ENCODE measurements around the gene CHCHD3.

CHCHD3 gene

DNA sequence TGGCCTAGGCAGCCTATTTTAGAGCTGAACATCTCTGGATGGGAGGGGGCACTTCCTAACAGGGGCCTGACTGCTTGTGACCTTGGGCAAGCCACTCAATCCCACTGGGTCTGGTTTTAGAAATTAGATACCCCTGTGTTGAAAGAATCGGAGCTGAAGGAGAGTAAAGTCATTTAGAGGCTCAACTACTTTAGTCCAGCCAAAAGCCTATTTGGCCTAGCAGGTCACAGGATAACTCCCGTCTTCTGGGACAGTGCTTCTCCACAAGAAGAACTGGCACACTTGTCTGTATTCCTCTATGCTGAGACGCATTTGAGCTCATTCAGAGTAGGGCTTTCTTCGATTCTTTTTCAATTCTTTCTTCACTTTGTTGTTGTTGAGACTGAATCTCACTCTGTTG, 224.2 kb downstream of the CHCHD3 start:
- no peak for DNase-seq

DNA sequence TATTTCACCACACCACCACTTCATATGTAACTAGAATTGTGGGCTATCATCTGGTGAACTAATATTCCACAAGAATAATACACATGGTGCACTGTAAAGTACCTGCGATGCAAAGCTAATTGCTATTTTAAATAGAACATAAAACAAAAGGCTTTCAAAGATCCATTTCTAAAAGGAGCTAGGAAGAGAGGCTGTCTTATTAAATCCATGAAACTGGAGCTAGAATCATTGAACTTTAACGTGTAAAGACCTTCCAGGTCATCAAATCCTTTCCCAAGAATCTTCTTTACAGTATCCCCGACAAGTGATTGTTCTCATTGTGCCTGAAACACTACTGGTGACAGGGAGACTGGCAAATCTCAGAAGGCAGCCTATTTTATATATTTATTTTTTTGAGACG, 224.9 kb downstream of the CHCHD3 start:
- DNase-seq, result no peak

DNA sequence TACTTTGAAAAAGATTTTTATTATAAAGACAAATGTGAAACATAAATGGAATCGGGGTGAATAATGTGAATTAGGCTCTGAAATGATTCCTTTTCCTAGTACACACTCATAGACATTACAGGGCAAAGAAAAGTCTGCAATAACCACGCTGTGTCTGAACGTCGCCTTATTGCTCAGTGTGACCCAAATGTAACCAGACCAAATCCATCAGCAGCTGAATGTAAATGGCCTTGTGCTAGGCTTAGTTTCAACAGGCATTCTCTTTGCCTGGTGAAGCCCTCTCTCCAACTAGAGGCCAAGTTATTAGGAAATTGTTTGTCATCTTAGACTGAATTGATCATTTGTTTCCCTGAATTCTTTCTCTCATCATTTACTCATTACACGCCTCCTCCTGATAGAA, 225.5 kb downstream of the CHCHD3 start:
- DNase-seq, result no peak

DNA sequence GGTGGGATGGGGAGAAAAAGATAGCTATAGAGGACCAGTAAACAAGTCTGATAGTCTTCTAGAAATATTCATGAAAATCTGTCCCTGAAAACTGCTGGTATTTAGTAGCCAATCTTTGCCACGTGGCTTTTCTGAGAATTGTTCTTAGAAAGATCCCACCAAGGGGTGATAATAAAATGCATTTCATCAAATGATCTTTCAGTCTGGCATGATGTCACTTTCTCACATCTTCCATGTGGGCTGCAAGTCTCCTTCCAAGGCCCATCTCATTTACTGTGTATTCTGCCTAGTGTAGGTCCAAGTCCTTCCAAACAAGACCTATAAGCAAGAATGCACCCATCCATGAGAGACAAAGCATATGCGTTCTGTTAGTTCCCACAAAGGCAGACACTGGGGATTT, 226.0 kb downstream of the CHCHD3 start:
- no peak for DNase-seq

DNA sequence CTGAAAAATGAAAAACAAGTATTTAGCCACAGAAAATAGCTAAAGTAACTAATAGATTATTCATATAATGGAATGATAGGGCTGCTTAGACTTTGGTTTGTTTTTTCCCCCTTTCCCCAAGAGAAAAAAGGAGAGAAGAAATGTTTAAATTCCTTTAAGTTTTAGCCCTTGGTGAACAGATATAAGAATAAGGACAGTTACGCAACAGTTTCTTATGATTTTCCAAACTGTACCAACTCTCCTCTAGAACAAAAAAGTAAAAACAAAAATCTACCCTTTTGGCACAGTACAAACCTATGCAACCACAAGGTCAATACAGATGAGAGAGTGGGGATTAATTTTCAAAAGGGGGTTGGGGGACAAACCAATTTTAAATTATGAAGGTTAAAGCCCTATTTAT, 227.7 kb downstream of the CHCHD3 start:
- no peak for DNase-seq

DNA sequence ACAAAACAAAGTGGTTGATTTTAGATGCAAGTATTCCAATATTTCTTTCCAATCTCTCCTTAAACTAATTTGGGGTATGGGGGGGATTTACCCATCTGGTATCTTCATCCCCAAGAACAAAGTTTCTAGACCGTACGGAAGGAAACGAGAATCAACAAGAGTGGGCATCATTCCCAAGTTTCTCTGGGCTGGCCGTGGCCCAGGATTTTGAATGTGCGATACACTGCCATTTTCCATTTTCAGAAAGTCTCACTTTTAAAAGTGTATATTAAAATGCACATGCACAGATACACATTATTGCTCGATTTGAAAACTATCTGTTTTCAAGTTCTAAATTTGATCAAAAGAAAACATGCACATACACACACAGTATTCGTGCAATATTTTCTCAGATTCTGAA, 234.5 kb downstream of the CHCHD3 start:
- DNase-seq, result no peak

DNA sequence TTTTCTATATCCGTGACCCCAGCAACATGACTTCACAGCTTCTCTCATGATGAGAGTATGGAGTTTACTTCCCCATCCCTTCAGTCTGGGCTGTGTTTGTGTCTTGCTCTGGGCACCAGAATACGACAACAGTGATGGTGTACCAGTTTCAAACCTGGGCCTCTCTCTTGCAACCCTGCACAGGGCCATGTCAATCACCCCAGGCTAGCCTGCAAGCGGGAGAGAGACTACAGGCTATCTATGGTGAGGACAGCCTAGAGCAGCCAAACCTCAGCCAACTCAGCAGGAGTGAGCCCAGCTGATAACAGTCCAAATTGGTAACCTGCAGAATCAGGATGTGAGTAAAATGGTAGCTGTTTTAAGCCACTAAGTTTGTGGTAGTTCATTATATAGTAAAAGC, 235.8 kb downstream of the CHCHD3 start:
- no peak for DNase-seq

DNA sequence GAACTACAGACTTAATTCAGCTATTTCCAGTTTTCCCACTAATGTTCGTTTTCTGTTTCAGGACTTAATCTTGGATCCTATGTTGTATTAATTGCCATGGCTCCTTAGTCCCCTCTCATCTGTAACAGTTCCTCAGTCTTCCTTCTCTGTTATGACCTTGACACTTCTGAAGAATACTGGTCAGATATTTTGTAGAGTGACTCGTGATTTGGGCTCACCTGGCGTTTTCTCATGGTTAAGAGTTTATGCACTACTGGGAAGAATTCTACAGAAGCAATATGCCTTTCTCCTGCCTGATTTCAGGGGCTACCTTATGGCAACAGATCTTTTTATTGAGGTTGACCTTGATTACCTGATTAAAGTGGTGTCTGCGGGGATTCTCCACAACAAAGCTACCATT, 239.4 kb downstream of the CHCHD3 start:
- DNase-seq, result no peak

DNA sequence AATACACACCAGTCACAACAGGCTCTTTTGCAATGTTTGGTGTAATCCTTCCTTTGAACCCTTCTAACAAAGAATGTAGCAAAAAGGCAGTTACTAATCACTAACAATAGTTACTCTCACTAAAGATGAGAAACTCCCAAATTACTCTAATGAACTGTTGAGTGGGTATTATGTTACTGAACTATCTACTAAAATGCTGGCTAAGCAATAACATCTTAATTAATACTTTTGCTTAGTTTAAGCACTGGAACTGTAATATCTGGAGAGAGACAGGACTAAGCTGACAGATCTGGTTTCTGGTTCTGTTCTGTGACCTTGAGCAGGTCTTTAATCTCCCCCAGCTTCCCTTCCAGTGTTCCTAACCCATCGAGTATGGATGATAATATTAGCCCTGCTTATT, 241.7 kb downstream of the CHCHD3 start:
- DNase-seq, result no peak

DNA sequence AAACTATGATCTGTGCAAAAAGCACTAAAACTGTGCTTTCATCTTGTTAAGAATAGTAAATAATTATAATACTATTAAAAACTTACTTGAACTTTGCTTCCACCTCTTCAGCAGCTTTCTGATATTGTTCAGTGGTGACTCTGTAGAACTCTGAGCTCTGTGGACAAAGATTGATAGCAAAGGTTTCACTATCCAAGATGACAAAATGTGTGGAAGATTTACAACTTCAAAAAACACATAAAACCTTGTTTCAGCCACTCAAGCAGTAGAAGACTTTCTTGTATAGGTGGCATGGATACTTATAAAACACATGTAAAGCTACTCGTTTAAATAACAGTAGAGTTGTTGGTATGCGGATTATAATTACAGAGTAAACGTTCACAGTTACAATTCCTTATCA, 243.6 kb downstream of the CHCHD3 start:
- no peak for DNase-seq

DNA sequence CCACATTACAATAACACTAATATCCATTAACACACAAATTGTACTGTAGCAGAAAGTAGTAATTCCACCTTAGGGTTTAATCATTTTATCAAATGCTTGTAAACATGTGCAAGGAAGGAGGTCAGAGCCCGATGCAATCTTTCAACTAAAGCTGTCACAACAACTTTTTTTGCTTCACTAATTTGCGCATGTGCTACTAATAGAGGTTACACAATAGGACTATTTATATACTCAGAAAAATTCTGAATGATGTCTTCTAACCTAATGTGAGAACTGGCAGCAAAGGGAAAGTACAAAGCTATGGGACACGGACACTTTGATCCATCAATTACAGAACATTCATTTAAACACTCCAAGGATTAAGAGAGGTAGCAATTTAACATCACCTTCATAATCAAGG, 244.4 kb downstream of the CHCHD3 start:
- DNase-seq, result no peak

DNA sequence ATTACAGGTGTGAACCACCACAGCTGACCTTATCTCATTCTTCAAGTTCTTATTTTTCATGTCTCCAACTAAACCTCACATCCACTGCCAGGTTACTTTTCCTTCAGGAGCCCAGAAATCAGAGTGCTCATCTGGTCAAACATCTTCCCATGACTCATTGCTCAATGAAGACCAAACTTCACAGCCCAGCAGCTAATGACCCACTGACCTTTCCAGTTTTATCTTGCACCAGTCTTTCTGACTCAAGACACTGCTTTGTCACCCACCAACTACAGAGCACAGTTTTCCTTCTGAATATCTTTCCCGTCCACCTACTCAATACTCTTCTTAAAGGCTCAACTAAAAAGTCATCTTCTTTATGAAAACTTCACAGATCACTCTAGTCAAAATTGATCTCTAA, 245.1 kb downstream of the CHCHD3 start:
- DNase-seq, result no peak

DNA sequence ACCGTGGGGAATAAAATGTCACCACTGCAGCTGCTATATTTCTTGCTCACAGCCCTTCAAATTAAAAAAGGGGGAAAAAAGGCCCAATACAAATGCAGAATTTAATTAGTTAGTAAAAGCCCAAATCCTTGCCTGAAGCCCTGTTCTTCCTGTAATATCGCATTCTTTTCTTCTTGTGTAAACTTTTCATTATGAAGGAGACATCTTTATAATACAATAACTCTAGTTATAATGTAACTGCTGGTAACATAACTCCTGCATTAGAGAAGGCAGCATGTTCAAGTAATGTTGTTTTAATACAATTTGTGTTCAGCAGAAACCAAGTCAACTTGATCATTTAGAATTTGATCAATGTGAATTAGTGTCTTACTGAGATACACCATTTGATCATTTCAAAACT, 250.9 kb downstream of the CHCHD3 start:
- no peak for DNase-seq

DNA sequence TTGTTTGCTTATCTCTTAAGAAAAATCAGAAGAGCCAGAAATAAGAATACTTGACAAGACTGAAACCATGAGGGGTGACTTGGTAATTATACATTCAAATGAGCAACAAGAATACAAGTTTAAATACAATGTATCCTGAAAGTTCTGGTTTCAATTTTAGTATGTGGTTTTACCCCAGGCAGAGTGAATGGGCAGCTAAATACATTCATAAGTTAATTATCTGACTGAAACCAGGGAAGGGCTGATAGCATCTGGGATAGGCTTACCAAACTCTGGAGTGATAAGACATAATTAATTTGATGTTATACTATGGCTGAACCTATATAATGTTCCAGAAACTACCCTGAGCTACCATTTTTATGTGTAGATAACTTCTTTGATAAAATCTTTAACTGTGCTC, 253.4 kb downstream of the CHCHD3 start:
- no peak for DNase-seq

DNA sequence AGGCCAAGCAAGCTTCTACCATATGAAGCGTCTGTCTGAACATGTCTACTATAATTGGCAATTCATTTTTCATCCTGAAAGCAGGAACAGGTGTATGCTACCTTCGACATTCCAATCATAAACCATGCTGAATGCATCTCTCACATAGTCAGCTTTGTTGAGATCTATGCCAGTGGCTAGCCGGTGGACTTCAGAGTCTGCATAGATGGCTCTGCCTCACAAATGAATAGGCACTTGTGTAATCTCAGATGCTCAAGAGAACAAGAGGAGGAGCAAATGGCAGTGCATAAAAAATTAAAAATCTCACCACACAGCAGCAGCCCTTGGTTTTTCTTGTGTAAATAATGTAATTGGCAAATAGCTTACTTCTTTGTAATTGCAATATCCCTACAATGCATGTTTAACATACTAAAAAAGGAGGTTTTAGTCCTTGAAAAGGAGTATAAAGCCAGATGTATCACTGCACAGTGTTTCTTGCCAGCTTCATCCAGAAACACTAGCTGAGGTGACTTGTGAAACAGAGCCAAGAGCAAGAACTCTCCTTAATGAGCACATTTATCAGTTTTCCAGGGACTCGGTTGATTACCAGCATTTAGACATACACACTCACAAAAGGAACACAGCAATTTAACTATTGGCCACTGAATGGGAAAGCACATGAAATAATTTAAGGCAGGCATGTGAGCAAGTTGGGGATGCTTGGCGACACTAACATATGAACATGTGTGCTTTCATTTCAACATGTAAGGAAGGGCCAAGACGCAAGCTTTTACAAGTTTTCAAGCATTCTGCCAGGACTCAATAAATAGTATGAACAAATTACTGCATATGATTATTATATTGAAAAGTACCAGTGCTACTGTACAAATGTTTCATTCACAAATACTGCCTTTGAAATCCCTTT, 255.7 kb downstream of the CHCHD3 start:
- DNase-seq, result no peak

DNA sequence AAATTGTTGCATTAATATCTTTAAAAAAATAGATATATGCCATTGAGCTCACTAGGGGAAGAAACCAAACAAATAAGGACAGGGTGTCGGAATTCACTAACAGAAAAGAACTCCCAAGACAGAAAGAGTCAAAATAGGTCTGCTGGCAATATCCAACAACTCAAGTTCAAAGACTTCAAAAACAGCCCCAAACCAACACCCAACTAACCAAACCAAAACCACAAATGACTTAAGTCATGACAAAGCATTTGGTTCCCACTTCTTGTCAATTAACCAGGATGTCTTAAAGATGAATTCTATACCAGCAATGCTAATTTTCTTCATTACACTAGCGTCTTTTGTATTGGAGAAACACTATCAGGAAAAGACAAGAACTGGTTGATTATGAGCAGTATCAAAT, 256.7 kb downstream of the CHCHD3 start:
- no peak for DNase-seq

DNA sequence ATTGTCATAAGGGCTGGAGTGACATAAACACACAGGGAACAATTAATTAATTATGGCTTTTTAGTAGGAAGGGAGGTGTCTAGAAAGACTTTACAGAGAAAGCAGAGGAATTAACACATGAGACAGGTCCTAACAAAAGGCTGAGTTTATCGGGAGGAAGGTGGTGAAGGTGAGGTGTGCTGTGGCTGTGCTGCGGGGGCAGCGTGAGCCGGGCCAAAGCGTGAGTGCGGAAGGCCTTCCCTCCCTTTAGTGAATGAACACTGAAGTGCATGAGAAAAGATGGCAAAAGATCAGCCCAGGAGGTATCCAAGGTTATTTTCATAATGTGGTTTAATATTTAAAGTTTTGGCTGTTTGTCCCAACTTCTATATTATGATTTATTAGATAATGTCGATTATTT, 262.2 kb downstream of the CHCHD3 start:
- DNase-seq, result no peak

DNA sequence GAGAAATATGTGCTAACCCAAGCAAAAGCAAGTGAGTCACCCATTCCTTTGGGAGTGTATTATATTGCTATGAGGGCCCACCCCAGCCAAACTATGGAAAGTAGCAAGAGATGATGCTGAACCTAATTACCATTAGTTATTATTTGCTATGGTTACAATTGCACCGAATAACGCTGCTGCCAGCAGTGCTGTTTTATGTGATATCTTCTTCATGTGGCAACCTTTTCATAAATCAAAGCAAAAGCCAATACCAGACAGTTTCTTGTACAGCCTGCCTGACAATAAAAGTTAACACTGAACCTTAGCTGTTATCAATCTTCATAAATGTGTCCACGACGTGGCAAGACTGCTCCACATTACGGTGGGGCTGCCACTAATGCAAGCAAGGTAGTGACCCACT, 263.9 kb downstream of the CHCHD3 start:
- no peak for DNase-seq

DNA sequence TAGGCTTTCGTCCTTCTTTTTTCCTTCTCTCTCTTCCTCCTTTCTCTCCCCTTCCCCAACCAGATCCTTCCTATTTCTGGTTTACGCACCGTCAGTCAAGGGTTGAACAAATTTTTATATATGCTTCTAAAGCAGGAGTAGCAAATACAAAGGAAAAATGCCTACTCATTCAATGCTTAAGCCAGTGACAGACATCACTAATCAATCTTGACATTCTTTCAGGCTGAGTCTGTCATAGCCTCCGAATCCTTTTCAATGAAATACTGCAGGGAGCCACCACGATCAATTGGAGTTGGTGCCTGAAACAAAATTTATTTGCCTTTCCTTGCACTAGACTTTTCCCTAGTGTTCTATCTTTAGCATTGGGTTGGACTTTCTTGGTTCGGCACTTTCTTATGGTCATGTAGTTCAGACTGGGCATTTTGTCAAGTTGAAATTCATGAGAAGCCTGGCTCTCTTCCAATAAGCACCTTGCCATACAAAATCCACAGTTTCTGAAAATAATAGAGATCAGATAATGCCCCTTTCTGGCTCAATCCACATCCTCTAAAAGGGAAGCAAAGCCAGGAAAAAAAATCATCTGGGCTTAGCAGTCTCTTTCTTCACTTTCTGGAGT, 266.1 kb downstream of the CHCHD3 start:
- no peak for DNase-seq

DNA sequence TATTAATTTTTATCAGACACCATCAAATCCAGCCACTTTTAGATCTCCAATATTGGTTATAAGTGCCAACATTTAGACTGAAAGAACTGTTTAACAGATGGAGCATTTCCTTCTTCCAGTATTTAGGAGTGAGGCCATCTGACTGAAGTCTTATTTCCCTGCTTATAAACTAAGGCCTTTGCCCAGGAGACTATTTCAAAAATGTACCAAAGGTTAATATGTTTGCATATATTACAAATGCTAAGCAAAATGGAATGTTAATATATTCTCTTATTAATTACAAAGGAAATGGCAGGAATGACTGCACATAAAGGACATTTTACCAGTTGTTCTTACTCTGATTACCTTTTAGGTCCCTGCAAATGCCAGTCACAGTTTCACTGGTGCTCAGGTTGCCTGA, 266.8 kb downstream of the CHCHD3 start:
- DNase-seq, result no peak

DNA sequence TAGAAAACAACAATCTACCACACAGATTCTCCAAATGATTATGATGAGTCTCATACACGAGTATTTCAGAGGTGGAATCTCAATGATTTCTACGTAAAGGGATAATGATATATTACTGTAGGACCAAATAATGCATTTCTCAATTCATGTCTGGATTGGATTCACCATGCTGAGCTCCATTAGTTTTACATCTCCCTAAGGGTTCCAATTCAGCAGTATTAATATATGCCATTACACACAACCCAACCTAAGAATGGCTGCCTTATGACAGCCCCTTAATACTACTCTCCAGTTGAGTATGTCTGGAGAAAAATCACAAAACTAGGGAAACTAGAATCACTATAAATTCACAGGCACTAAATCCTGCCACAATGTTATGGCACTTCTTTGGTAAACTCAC, 271.3 kb downstream of the CHCHD3 start:
- no peak for DNase-seq

DNA sequence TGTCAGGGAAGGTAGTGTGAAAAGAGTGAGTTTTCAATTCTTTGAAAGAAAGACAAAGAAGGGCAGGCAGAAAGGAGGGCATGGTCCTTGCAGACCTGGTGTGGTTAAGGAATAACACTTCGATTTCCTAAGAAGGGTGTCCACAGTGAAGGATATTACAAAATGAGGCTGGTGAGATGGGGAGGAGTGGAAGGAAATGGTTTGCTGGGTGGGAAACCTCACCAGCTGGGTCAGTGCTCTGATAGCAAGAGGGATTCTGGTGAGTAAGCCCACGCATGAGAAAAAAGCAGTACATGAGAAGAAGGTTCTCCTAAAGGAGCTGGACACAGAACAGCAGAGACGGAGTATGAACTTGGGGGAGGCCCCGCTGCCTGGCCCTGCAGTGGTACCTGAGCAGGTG, 275.1 kb downstream of the CHCHD3 start:
- no peak for DNase-seq

DNA sequence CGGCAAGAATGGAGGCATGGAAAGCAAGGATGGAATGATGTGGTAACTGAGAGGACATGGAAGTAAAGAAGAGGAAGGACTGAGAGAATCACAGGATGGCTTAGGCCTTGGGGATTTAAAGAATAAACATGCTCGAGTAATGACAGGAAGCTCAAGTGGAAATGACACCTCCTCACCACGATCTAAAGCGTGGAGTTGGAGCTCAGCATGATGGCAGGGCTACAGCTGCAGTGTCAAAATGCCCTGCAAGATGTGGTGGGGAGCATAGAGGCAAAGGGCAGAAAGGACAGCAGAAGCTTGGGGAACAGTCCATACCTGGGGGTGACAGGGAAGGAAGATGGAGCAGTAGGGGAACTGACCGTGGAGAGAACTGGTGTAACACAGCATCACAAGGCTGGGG, 276.1 kb downstream of the CHCHD3 start:
- no peak for DNase-seq

DNA sequence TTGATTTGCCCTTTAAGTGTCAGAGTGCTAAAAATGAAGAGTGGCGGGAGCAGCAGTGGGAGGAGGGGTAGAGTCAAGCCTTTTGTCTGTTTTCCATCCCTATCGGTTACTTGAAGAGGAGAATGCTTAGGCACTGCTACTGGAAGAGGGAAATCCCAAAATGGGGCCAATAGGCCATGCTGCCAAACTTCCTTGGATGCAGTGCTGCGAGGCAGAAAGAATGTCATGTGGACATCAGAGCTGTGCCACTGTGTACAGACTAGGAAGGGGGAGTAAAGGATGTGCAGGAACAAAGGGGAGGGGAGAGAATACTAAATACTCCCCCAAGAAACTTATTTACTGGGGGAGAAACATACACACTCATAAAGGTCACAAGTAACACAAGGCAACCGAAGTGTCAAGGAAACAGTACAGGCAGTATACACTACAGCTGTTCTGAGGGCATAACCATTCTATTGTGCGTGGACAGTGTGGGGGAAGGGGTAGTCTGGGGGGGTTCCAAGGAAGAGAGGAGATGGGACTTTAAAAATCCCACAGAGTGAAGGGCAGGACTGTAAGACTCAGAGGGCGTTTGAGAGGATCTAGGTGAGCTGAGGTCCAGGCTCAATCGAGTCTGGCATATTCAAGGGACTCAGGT, 276.9 kb downstream of the CHCHD3 start:
- no peak for DNase-seq

Data from CD4-positive, alpha-beta T cell treated with Interleukin-15 for 1 hour (primary cell).